Activated T-helper 1 cell treated with Interleukin-2 at 50 U/mL for 16 hours (primary cell): ENCODE measurements around the gene GALNT11.
"Not testable (repeated sequence)": the region's sequence is repeated elsewhere in the genome, so short reads cannot be mapped to it uniquely, and the experiment has no call there.

Experiments used
- DNase-seq: peaks from one replicate; pipeline ENCODE4 v3.0.0-alpha.2; 2020; ENCODE audit warnings: low read depth

Gene GALNT11

GRCh38 chr7:152027491-152028365, 2.3 kb downstream of the GALNT11 start:
- DNase-seq: not testable (repeated sequence)

- DNase-seq: not testable (repeated sequence)
These were observed 4.6 kb downstream of the GALNT11 start for GRCh38 chr7:152030059-152030458.

DNA sequence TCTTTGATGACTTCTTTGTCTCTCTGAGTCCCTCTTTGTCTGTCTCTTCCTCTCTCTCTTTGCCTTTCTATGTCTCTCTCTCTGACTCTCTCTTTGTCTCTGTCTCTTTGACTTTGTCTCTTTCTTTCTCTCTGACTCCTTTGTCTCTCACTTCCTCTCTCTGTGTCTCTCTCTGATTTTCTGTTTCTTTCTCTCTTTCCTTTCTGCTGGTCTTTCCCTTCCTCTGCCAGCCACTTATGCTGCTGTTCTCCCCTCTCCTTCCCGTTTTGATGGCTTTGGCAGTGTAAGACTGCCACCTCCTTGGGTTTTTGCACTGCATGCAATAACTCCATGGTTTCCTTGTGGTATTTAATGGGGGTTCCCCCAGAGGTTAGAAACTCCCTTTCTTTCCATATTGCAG, 5.2 kb downstream of the GALNT11 start:
- DNase-seq: not testable (repeated sequence)

DNA sequence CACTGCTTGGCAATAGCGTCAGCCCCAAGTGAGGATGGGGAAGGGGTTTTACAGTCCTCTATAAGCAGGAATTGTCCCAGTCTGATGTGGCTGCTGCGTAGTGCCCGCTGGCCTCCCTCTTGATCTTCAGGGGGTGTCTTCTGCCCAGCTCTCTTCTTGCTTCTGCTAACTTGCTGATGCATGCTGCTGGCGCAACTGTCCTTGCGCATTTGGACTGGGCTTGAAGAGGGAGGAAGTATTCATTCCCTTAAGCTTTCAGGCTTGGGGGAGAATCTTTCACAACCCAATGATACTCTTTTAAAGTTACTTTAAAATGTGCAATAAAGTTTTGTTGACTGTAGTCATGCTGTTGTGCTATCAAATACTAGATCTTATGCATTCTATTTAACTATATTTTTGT, 10.3 kb downstream of the GALNT11 start:
- no peak for DNase-seq

DNA sequence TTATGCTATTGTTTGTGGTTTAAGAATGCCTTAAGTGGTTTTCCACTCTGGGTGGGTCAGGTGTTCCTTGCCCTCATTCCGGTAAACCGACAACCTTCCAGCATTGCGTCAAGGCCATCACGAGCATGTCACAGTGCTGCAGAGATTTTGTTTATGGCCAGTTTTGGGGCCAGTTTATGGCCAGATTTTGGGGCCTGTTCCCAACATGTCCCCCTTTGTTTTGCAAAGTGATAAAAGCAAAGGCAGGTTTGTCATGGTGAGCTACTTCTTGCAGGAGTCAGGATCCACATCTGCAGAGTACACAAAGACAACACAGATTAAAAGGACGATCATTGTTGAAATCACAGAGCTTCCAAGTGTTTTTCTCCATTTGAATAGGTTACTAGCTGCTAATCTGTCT, 12.9 kb downstream of the GALNT11 start:
- DNase-seq: not testable (repeated sequence)

DNA sequence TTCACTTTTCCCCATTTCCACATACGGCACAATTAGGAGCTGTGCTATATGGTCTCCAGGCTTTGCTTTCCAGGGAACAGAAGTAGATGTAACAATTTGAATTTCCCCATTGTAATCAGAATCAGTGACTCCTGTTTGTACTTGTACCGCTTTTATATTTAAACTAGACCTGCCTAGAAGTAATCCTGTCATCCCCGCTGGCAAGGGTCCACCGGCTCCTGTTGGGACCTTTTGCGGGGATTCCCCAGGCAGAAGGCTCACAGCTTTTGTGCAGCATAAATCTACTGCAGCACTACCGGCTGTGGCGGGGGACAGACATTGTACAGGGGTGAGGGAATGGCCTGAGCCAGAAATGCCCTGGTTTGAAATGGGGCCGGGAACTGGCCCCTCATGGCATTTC, 17.6 kb downstream of the GALNT11 start:
- DNase-seq: not testable (repeated sequence)

DNA sequence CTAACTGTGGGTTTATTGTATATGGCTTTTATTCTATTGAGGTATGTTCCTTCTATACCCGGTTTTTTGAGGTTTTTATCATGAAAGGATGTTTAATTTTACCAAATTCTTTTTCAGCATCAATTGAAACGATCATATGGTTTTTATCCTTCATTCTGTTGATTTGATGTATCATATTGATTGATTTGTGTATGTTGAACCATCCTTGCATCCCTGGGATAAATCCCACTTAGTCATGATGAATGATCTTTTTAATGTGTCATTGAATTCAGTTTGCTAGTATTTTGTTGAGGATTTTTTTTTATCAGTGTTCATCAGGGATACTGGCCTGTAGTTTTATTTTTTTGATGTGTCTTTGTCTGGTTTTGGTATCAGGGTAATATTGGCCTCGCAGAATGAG, 19.4 kb downstream of the GALNT11 start:
- DNase-seq: not testable (repeated sequence)

GRCh38 chr7:152046531-152046930, 21.1 kb downstream of the GALNT11 start:
- DNase-seq: no peak

DNA sequence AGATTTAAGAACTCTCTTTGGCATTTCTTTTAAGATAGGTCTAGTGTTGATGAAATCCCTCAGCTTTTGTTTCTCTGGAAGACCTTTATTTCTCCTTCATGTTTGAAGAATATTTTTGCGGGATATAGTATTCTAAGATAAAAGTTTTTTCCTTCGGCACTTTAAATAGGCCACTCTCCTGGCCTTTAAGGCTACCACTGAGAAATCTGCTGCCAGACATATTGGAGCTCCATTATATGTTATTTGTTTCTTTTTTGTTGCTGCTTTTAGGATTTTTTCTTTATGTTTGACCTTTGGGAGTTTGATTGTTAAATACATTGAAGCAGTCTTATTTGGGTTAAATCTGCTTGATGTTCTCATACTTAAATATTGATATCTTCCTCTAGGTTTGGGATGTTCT, 22.6 kb downstream of the GALNT11 start:
- no peak for DNase-seq

GRCh38 chr7:152050547-152050971, 25.1 kb downstream of the GALNT11 start:
- DNase-seq: no peak

GRCh38 chr7:152051968-152052367, 26.5 kb downstream of the GALNT11 start:
- no peak for DNase-seq

DNA sequence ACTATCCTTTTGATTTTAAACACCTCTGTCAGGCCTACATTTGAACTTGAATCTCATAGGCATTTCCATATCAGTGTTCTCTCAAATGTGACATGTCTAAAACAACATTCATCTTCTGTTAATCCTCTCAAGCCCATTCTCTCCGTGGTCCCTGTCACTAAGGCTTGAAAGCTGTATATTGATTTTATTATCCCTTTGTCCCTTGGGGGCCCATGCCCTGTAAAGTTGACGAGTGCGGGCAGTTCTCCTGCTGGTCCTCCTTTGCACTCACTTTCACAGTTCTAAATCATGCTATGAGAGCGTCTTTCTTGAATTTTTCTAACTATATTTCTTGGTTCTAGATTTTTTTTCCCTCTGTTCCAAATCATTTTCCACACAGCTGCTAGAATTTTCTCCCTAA, 27.3 kb downstream of the GALNT11 start:
- DNase-seq: no peak

DNA sequence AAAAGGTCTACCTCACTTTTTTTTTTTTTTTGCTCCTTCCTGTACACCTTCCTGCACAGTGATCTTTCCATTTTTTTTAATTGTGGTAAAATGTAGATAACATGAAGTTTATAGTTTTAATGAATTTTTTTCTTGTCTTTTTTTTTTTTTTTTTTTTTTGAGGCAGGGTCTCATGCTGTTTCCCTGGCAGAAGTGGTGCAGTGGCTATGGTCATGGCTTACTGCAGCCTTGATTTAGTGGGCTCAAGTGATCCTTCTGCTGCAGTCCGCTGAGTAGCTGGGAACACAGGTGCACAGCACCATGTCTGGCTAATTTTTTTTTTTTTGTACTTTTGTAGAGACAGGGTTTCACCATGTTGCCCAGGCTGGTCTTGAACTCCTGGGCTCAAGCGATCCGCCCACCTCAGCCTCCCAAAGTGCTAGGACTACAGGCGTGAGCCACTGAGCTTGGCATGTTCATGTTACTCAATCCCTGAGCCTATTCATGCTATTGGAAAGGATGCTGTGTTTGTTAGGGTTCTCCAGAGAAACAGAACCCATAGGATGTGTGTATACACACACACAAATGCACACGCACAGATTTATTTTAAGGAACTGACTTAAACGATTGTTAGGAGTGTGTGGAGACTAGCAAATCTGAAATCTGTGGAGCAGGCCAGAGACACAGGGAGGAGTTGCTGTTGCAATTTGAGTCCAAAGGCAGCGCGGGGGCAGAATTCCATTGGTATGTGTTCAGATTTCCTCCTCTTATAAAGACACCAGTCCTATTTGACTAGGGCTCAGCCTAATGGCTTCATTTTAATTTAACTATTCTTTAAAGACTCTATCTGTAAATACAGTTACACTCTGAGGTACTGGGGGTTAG, 29.1 kb downstream of the GALNT11 start:
- no peak for DNase-seq

DNA sequence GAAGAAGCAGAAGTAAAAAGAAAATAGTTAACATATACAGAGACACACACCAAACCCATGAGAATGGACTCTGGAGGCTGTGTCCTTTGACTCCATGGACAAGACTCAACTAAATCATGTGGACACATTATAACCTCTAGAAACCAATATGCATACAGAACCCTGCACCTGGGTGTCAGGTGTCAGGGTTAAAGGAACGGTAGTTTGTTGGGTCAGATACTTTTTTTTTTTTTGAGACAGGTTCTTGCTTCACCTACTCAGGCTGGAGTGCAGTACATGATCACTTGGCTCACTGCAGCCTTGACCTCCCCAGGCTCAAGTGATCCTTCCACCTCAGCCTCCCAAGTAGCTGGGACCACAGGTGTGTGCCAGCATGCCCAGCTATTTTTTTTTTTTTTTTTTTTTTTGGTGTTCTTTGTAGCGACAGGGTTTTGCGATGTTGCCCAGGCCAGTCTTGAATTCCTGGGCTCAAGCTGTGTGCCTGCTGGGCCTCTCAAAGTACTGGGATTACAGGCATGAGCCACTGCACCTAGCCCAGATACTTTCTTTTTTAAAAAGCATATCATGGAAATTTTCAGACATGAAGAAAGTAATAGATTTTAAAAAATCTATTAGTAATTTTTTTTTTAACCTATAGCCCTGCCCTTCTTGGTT, 31.3 kb downstream of the GALNT11 start:
- no peak for DNase-seq

DNA sequence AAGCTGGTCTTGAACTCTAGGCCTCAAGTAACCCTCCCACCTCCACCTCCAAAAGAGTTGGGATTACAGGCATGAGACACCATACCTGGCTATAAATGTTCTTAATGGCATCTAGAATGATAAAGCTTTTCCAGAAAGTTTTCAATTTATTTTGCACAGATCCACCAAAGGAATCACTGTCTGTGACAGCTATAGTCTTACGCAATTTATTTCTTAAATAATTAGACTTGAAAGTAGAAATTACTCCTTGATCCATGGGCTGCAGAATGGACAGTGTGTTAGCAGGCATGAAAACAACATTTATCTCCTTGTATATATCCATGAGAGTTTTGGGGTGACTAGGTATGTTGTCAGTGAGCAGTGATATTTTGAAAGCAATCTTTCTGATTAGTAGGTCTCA, 33.8 kb downstream of the GALNT11 start:
- DNase-seq: no peak

DNA sequence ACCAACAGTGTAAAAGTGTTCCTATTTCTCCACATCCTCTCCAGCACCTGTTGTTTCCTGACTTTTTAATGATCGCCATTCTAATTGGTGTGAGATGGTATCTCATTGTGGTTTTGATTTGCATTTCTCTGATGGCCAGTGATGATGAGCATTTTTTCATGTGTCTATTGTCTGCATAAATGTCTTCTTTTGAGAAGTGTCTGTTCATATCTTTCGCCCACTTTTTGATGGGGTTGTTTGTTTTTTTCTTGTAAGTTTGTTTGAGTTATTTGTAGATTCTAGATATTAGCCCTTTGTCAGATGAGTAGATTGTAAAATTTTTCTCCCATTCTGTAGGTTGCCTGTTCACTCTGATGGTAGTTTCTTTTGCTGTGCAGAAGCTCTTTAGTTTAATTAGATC, 35.6 kb downstream of the GALNT11 start:
- DNase-seq: not testable (repeated sequence)

DNA sequence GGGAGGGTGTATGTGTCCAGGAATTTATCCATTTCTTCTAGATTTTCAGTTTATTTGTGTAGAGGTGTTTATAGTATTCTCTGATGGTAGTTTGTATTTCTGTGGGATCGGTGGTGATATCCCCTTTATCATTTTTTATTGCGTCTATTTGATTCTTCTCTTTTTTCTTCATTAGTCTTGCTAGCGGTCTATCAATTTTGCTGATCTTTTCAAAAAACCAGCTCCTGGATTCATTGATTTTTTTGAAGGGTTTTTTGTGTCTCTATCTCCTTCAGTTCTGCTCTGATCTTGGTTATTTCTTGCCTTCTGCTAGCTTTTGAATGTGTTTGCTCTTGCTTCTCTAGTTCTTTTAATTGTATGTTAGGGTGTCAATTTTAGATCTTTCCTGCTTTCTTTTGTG, 37.7 kb downstream of the GALNT11 start:
- DNase-seq: not testable (repeated sequence)

DNA sequence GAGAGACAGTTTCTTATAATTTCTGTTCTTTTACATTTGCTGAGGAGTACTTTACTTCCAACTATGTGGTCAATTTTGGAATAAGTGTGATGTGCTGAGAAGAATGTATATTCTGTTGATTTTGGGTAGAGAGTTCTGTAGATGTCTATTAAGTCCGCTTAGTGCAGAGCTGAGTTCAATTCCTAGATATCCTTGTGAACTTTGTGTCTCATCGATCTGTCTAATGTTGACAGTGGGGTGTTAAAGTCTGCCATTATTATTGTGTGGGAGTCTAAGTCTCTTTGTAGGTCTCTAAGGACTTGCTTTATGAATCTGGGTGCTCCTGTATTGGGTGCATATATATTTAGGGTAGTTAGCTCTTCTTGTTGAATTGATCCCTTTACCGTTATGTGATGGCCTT, 38.3 kb downstream of the GALNT11 start:
- not testable (repeated sequence) for DNase-seq

GRCh38 chr7:152065800-152066344, 40.4 kb downstream of the GALNT11 start:
- DNase-seq: not testable (repeated sequence)

DNA sequence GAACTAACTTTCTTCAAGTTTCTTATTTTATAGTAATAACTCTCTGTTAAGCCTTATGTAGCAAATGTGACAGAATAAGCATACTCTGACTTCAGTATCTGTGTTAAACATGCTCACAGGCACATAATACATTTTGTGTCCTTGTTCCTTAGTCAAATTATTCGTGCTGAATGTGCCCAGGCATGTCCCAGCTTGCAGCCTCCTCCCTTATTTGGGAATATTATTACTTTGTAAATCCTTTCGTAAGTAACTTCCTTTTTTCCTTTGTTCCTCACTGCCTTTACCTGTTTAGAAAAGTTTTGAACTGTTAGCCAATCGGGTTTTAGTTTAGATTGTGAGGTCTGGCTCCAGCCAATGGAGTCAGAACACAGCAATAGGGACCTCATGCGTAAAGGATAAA, 46.9 kb downstream of the GALNT11 start:
- no peak for DNase-seq

DNA sequence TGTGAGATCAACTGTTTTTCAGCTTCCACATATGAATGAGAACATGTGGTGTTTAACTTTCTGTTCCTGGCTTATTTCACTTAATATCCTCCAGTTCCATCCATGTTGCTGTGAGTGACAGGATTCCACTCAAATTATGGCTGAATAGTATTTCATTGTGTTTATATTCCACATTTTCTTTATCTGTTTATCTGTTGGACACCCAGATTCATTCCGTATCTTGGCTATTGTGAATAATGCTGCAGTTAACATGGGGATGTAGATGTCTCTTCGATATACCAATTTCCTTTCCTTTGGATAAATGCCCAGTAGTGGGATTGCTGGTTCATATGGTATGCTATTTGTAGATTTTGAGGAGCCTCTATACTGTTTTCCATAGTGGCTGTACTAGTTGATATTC, 47.9 kb downstream of the GALNT11 start:
- no peak for DNase-seq

GRCh38 chr7:152074673-152075072, 49.2 kb downstream of the GALNT11 start:
- DNase-seq: no peak
